H1 (cell line): ENCODE results near the gene ATCAY. TPM values are rescaled to one million over a fixed set of nuclear protein-coding genes. Genes with fewer than 3 reads are reported as not detected.

ENCODE experiments used
- CTCF ChIA-PET: fragments of 300-600 bp; sonication (Branson Sonifier 250); formaldehyde crosslinking; loops from one replicate; lab custom pipeline; 2021; ENCODE audit not compliant: partially characterized antibody; lab: Charles Lee
- POLR2A ChIA-PET: fragments of 300-600 bp; sonication (Branson Sonifier 250); formaldehyde crosslinking; loops from one replicate; lab custom pipeline; 2021; ENCODE audit warnings: inconsistent platforms; ENCODE audit not compliant: partially characterized antibody; lab: Charles Lee
- DNase-seq, 2 experiments: peaks; one replicate each; pipeline versions ENCODE4 v3.0.0 to v3.0.0-alpha.2; 2010 to 2022; ENCODE audit warnings: low spot score in 2 of 2, low read depth in 1 of 2, mixed read lengths in 1 of 2
- FAIRE-seq: peaks from 2 replicates; lab custom pipeline; 2011; peaks lifted over from hg19 to GRCh38; lab: Jason Lieb, UNC
- H2AFZ ChIP-seq: 2 replicates; pipeline ENCODE4 v1.8.1; 2012; ENCODE audit warnings: low read length, inconsistent platforms
- H2AK5ac ChIP-seq: 2 replicates; pipeline ENCODE4 v1.6.1; 2013; ENCODE audit warnings: low read depth, low read length
- H2BK120ac ChIP-seq: replicated peaks from 2 replicates; pipeline ENCODE3; 2013; ENCODE audit warnings: low read depth, low read length, inconsistent platforms
- H2BK12ac ChIP-seq: 2 replicates; pipeline ENCODE4 v1.6.1; 2013; ENCODE audit warnings: low read depth, low read length
- H2BK15ac ChIP-seq: 2 replicates; pipeline ENCODE4 v1.6.1; 2013; ENCODE audit warnings: low read length
- H2BK20ac ChIP-seq: 2 replicates; pipeline ENCODE4 v1.6.1; 2013; ENCODE audit warnings: low read length
- H2BK5ac ChIP-seq: 2 replicates; pipeline ENCODE4 v1.6.1; 2013; ENCODE audit warnings: low read depth, low read length
- H3K14ac ChIP-seq: 2 replicates; pipeline ENCODE4 v1.6.1; 2013; ENCODE audit warnings: inconsistent platforms; ENCODE audit not compliant: insufficient read length
- H3K18ac ChIP-seq: 2 replicates; pipeline ENCODE4 v1.6.1; 2013; ENCODE audit warnings: low read length; ENCODE audit errors: extremely low read depth
- H3K23ac ChIP-seq: 2 replicates; pipeline ENCODE4 v1.6.1; 2013; ENCODE audit warnings: inconsistent platforms; ENCODE audit not compliant: insufficient read length
- H3K23me2 ChIP-seq: 2 replicates; pipeline ENCODE4 v1.6.1; 2013; ENCODE audit warnings: low read depth, low read length
- H3K27ac ChIP-seq: 2 replicates; pipeline ENCODE4 v1.6.1; 2011; ENCODE audit warnings: low read depth, low read length, inconsistent platforms
- H3K27me3 ChIP-seq, 4 experiments: replicated peaks in 1 of 4; 1 replicate in 1 of 4; 2 replicates in 3 of 4; pipeline versions ENCODE4 v1.6.1 to v1.8.1; 2011 to 2013; ENCODE audit warnings: low read length in 3 of 4, mild to moderate bottlenecking in 3 of 4, inconsistent platforms in 2 of 4, mixed read lengths in 2 of 4, moderate library complexity in 1 of 4; ENCODE audit not compliant: control insufficient read depth in 3 of 4, insufficient read depth in 3 of 4; ENCODE audit errors: extremely low read depth in 1 of 4
- H3K36me3 ChIP-seq, 4 experiments: 2 replicates each; pipeline versions ENCODE4 v1.6.1 to v1.8.1; 2011 to 2013; ENCODE audit warnings: mild to moderate bottlenecking in 4 of 4, low read length in 3 of 4, moderate library complexity in 2 of 4, control low read depth in 1 of 4, inconsistent platforms in 1 of 4; ENCODE audit not compliant: insufficient read depth in 4 of 4, control insufficient read depth in 2 of 4
- H3K4ac ChIP-seq: replicated peaks from 2 replicates; pipeline ENCODE3; 2013; ENCODE audit warnings: low read length, low read depth, mixed read lengths, inconsistent platforms; ENCODE audit not compliant: insufficient read length
- H3K4me1 ChIP-seq, 4 experiments: replicated peaks in 1 of 4; 1 replicate in 1 of 4; 2 replicates in 3 of 4; pipeline versions ENCODE4 v1.6.1 to v1.8.1; 2011 to 2013; ENCODE audit warnings: low read length in 3 of 4, inconsistent platforms in 2 of 4, mixed read lengths in 1 of 4; ENCODE audit not compliant: insufficient read depth in 4 of 4, control insufficient read depth in 3 of 4
- H3K4me2 ChIP-seq, 2 experiments: 2 replicates each; pipeline versions ENCODE4 v1.6.1 to v1.8.1; 2011 to 2013; ENCODE audit warnings: low read depth in 2 of 2, low read length in 2 of 2, control low read depth in 1 of 2, inconsistent platforms in 1 of 2, mild to moderate bottlenecking in 1 of 2; ENCODE audit not compliant: insufficient read depth in 1 of 2
- H3K4me3 ChIP-seq, 4 experiments: fragments of 200-600, 300-600 bp in 1 of 4; sonication (generic), shearing (Covaris generic), sonication (Bioruptor Twin) in 1 of 4; 2 replicates each; pipeline versions ENCODE4 v1.5.1 to v1.8.1; 2011 to 2016; ENCODE audit warnings: low read length in 4 of 4, low read depth in 3 of 4, control low read depth in 2 of 4, inconsistent platforms in 2 of 4, mild to moderate bottlenecking in 2 of 4, mixed read lengths in 1 of 4, moderate library complexity in 1 of 4; ENCODE audit not compliant: insufficient read depth in 2 of 4; ENCODE audit errors: extremely low read depth in 1 of 4
- H3K56ac ChIP-seq: replicated peaks from 2 replicates; pipeline ENCODE3; 2013; ENCODE audit warnings: low read depth, mild to moderate bottlenecking, mixed read lengths, low read length, inconsistent platforms; ENCODE audit not compliant: insufficient read length
- H3K79me1 ChIP-seq: 2 replicates; pipeline ENCODE4 v1.6.1; 2013; ENCODE audit warnings: low read depth, low read length, control low read depth
- H3K79me2 ChIP-seq, 2 experiments: 2 replicates each; pipeline versions ENCODE4 v1.6.1 to v1.8.1; 2012 to 2013; ENCODE audit warnings: low read length in 2 of 2, mild to moderate bottlenecking in 2 of 2, inconsistent platforms in 1 of 2; ENCODE audit not compliant: insufficient read depth in 2 of 2, control insufficient read depth in 1 of 2
- H3K9ac ChIP-seq, 4 experiments: replicated peaks in 1 of 4; 1 replicate in 1 of 4; 2 replicates in 3 of 4; pipeline versions ENCODE4 v1.6.1 to v1.8.1; 2011 to 2013; ENCODE audit warnings: low read depth in 3 of 4, low read length in 3 of 4, control low read depth in 2 of 4, mild to moderate bottlenecking in 2 of 4, moderate library complexity in 2 of 4, inconsistent platforms in 1 of 4; ENCODE audit errors: extremely low read depth in 1 of 4
- H3K9me3 ChIP-seq, 2 experiments: 2 replicates each; pipeline versions ENCODE4 v1.6.1 to v1.8.1; 2012 to 2013; ENCODE audit warnings: mild to moderate bottlenecking in 2 of 2, moderate library complexity in 2 of 2, control low read depth in 1 of 2, inconsistent platforms in 1 of 2, low read depth in 1 of 2, low read length in 1 of 2, mixed read lengths in 1 of 2; ENCODE audit not compliant: insufficient read depth in 2 of 2
- H4K20me1 ChIP-seq, 2 experiments: replicated peaks in 1 of 2; 2 replicates each; pipeline versions ENCODE3 to v1.8.1; 2011 to 2013; ENCODE audit warnings: inconsistent platforms in 2 of 2, low read length in 2 of 2, mild to moderate bottlenecking in 1 of 2; ENCODE audit not compliant: insufficient read depth in 2 of 2, control insufficient read depth in 1 of 2
- H4K5ac ChIP-seq: 2 replicates; pipeline ENCODE4 v1.6.1; 2013; ENCODE audit warnings: low read length, low read depth, mixed read lengths, inconsistent platforms; ENCODE audit not compliant: insufficient read length
- H4K8ac ChIP-seq: 2 replicates; pipeline ENCODE4 v1.8.0; 2013; ENCODE audit warnings: mild to moderate bottlenecking, moderate library complexity, low read length, inconsistent platforms; ENCODE audit not compliant: insufficient read depth; ENCODE audit errors: extremely low read depth
- H4K91ac ChIP-seq: replicated peaks from 2 replicates; pipeline ENCODE3; 2013; ENCODE audit warnings: low read length, mixed read lengths, inconsistent platforms; ENCODE audit not compliant: insufficient read length
- CREB1 ChIP-seq: IDR thresholded peaks from 2 replicates; pipeline ENCODE4 v1.6.1; 2012; ENCODE audit warnings: inconsistent platforms
- CTCF ChIP-seq, 3 experiments: IDR thresholded peaks; 1 replicate in 2 of 3; 2 replicates in 1 of 3; pipeline versions ENCODE4 v1.5.1 to v1.6.1; 2011; ENCODE audit warnings: low read length in 3 of 3, mild to moderate bottlenecking in 3 of 3, inconsistent platforms in 2 of 3, low read depth in 1 of 3, moderate library complexity in 1 of 3; ENCODE audit not compliant: insufficient read depth in 1 of 3; ENCODE audit errors: control extremely low read depth in 1 of 3
- E2F6 ChIP-seq: IDR thresholded peaks from 2 replicates; pipeline ENCODE4 v1.6.1; 2012; ENCODE audit warnings: inconsistent platforms
- GABPA ChIP-seq: IDR thresholded peaks from 2 replicates; pipeline ENCODE4 v1.6.1; 2011; ENCODE audit warnings: mild to moderate bottlenecking, low read length, moderate library complexity, borderline replicate concordance; ENCODE audit not compliant: insufficient read depth
- HDAC2 ChIP-seq, 2 experiments: fragments of 300-600 bp in 1 of 2; sonication (generic) in 1 of 2; IDR thresholded peaks; 2 replicates each; pipeline ENCODE4 v1.6.1; 2011 to 2012; ENCODE audit warnings: low read depth in 2 of 2, low read length in 2 of 2, mild to moderate bottlenecking in 2 of 2, moderate library complexity in 2 of 2, borderline replicate concordance in 1 of 2, inconsistent platforms in 1 of 2
- PHF8 ChIP-seq: fragments of 200-600 bp; sonication (generic); conservative IDR thresholded peaks from 2 replicates; pipeline ENCODE4 v1.7.1; 2012; ENCODE audit warnings: low read depth, mild to moderate bottlenecking, inconsistent platforms, low read length, moderate library complexity
- SIX5 ChIP-seq: IDR thresholded peaks from 2 replicates; pipeline ENCODE4 v1.6.1; 2011; ENCODE audit warnings: mild to moderate bottlenecking, low read depth, low read length
- SP1 ChIP-seq: IDR thresholded peaks from 2 replicates; pipeline ENCODE4 v1.6.1; 2011; ENCODE audit warnings: low read depth, low read length
- YY1 ChIP-seq: IDR thresholded peaks from 2 replicates; pipeline ENCODE4 v1.6.1; 2011; ENCODE audit warnings: low read depth, mild to moderate bottlenecking, low read length
- WGBS, 2 experiments: shearing (Covaris generic) in 1 of 2; methylation state at CpG; one replicate each; pipeline versions ENCODE4 v1.1.6 to v1.1.7; 2013 to 2015; ENCODE audit warnings: low lambda C conversion rate in 2 of 2, mixed read lengths in 2 of 2, inconsistent platforms in 1 of 2, low coverage in 1 of 2, missing lambda C conversion rate in 1 of 2; ENCODE audit not compliant: insufficient replicate concordance in 2 of 2, insufficient coverage in 1 of 2, insufficient read length in 1 of 2; ENCODE audit errors: extremely low coverage in 1 of 2, missing lambda C conversion rate in 1 of 2; 5-methylcytosine and 5-hydroxymethylcytosine counted together
- polyA plus RNA-seq, 7 experiments: library from polyadenylated mRNA; depleted of rRNA in 3 of 7; stranded (reverse) in 5 of 7; unstranded in 2 of 7; fragments of >200 nt in 5 of 7; fragments of 200-250 nt in 2 of 7; gene quantifications; 1 replicate in 5 of 7; 2 replicates in 1 of 7; 4 replicates in 1 of 7; pipeline versions ENCODE4 v1.2.1 to v1.2.3, GENCODE V29; 2011 to 2013; ENCODE audit warnings: missing spikeins in 2 of 7, mixed read lengths in 2 of 7
- total RNA-seq: library from RNA; stranded (reverse); fragmentation: NEBNext Ultra II Directional; extraction: Animal tissue kit (Norgen Biotek cat#: 25700); gene quantifications from 2 replicates; pipeline ENCODE4 v1.2.1, GENCODE V29; 2021

ATCAY gene
- total and polyA plus RNA-seq, 2 of the 8 experiments (the other 6 are each of a cell fraction or from before 2014, with no cell fraction given) = 24.4 to 33.8 TPM

- no peak overlapping the region for H3K56ac ChIP-seq
- H4K5ac ChIP-seq = no peak overlapping the region
- FAIRE-seq = no peak
- H3K4me1 ChIP-seq = no peaks in the 10 kb centered on the region
- 84% methylated on average over 6 of the region's 6 CpGs; no CpG with 5 or more reads in 1 of the 2 experiments for WGBS, 2 experiments
- ChIA-PET CTCF (interaction anchor here (1.4 to 3.7 kb wide), 4 partner anchors 11 to 266 kb away, joined by 4 to 21 read pairs (median 8); no protein-coding TSS in a partner anchor), POLR2A (interaction anchor here (0.6 to 1.4 kb wide), 2 partner anchors 14 to 19 kb away, joined by 3 read pairs; partner anchors contain the start of gene ZFR2)
- no peak overlapping the region for H3K14ac ChIP-seq
- H2BK120ac ChIP-seq = no peak overlapping the region
- H3K23ac ChIP-seq = no peak overlapping the region
- no peak overlapping the region for H4K8ac ChIP-seq
- H2AK5ac ChIP-seq = no peak overlapping the region
- H3K27me3 ChIP-seq = no peaks in the 10 kb centered on the region
- no peak overlapping the region for H2BK15ac ChIP-seq
- H3K27ac ChIP-seq = no peak overlapping the region
- no peak overlapping the region for H2BK12ac ChIP-seq
- peaks cover 0 to 18% (median 5%) of the 10 kb centered on the region in 4 experiments; a peak in 6 of 8 replicates for H3K36me3 ChIP-seq
- no peak overlapping the region for H4K91ac ChIP-seq
- no peak overlapping the region for H3K4me2 ChIP-seq
- H3K4me3 ChIP-seq = no peak overlapping the region
- H2AFZ ChIP-seq = no peak overlapping the region
- no peak overlapping the region for H2BK20ac ChIP-seq
- H3K4ac ChIP-seq = no peak overlapping the region
- H2BK5ac ChIP-seq = no peak overlapping the region
- H3K79me1 ChIP-seq = no peaks in the 10 kb centered on the region
- no peak overlapping the region for H3K18ac ChIP-seq
- no peaks in the 10 kb centered on the region for H3K79me2 ChIP-seq
- H4K20me1 ChIP-seq = no peaks in the 10 kb centered on the region
- peaks cover 19 to 23% of the 10 kb centered on the region in 2 experiments; a peak in 3 of 4 replicates for H3K9me3 ChIP-seq
- no peak overlapping the region for H3K9ac ChIP-seq
- no peaks in the 10 kb centered on the region for H3K23me2 ChIP-seq
- DNase-seq = no peak
- TF ChIP-seq YY1 (no peak), HDAC2 (IDR thresholded peaks at IDR 0.05; ENCODE audit: borderline replicate concordance in 1 of 2, low read depth in 2 of 2, low read length in 2 of 2) (no peak), CTCF (IDR thresholded peaks at IDR 0.05; ENCODE audit: control extremely low read depth in 1 of 3, insufficient read depth in 1 of 3, low read depth in 1 of 3, low read length in 3 of 3) (no peak), GABPA (no peak), SIX5 (no peak), PHF8 (no peak), SP1 (no peak), CREB1 (no peak), E2F6 (no peak)
These were observed 30.0 kb upstream of the ATCAY start for GRCh38 chr19:3850320-3850972.
